ENCODE data around the gene TAS2R41.

TAS2R41 gene

GRCh38 chr7:143477501-143478150 lies at the start of gene TAS2R41:
Gene TAS2R41 (plus strand): TSS chr7:143477873. CDS start chr7:143477873, 0 bp downstream.
- DNase-seq (ENCODE audit: low read depth): no peak

GRCh38 chr7:143429770-143430698 lies 47.6 kb upstream of the TAS2R41 start:
- DNase-seq (ENCODE audit: low read depth): no peak

- DNase-seq (ENCODE audit: low read depth): no peak
Measured at GRCh38 chr7:143431109-143431508, 46.6 kb upstream of the TAS2R41 start.

- no peak for DNase-seq (ENCODE audit: low read depth)
Measured at GRCh38 chr7:143433759-143434158, 43.9 kb upstream of the TAS2R41 start.

GRCh38 chr7:143434660-143435059 lies 43.0 kb upstream of the TAS2R41 start:
- no peak for DNase-seq (ENCODE audit: low read depth)

GRCh38 chr7:143435266-143435665 lies 42.4 kb upstream of the TAS2R41 start:
- no peak for DNase-seq (ENCODE audit: low read depth)

- no peak for DNase-seq (ENCODE audit: low read depth)
Measured at GRCh38 chr7:143436325-143436946, 41.2 kb upstream of the TAS2R41 start.

GRCh38 chr7:143437578-143437977 lies 40.1 kb upstream of the TAS2R41 start:
- no peak for DNase-seq (ENCODE audit: low read depth)

GRCh38 chr7:143439866-143440265 lies 37.8 kb upstream of the TAS2R41 start:
- DNase-seq (ENCODE audit: low read depth): no peak

GRCh38 chr7:143443153-143443552 lies 34.5 kb upstream of the TAS2R41 start, which contains the start of gene TAS2R60:
Gene TAS2R60 (plus strand): TSS chr7:143443453. CDS start chr7:143443453, 0 bp downstream.
- DNase-seq (ENCODE audit: low read depth): no peak

GRCh38 chr7:143444063-143444782 lies 33.5 kb upstream of the TAS2R41 start:
- no peak for DNase-seq (ENCODE audit: low read depth)

- no peak for DNase-seq (ENCODE audit: low read depth)
Measured at GRCh38 chr7:143444785-143445184, 32.9 kb upstream of the TAS2R41 start.

GRCh38 chr7:143447466-143447865 lies 30.2 kb upstream of the TAS2R41 start:
- no peak for DNase-seq (ENCODE audit: low read depth)

- no peak for DNase-seq (ENCODE audit: low read depth)
Measured at GRCh38 chr7:143448429-143448828, 29.2 kb upstream of the TAS2R41 start.

- DNase-seq (ENCODE audit: low read depth): no peak
Measured at GRCh38 chr7:143449793-143450192, 27.9 kb upstream of the TAS2R41 start.

GRCh38 chr7:143451122-143451521 lies 26.6 kb upstream of the TAS2R41 start:
- DNase-seq (ENCODE audit: low read depth): no peak

- no peak for DNase-seq (ENCODE audit: low read depth)
Measured at GRCh38 chr7:143451746-143452145, 25.9 kb upstream of the TAS2R41 start.

GRCh38 chr7:143452495-143452894 lies 25.2 kb upstream of the TAS2R41 start:
- no peak for DNase-seq (ENCODE audit: low read depth)

- DNase-seq (ENCODE audit: low read depth): no peak
Measured at GRCh38 chr7:143454091-143454680, 23.5 kb upstream of the TAS2R41 start.

- DNase-seq (ENCODE audit: low read depth): no peak
Measured at GRCh38 chr7:143455491-143455890, 22.2 kb upstream of the TAS2R41 start.

- no peak for DNase-seq (ENCODE audit: low read depth)
Measured at GRCh38 chr7:143455942-143456341, 21.7 kb upstream of the TAS2R41 start.

Data from activated T-cell treated with anti-CD3 and anti-CD28 coated beads for 48 hours (primary cell).